ENCODE measurements around the gene OLFM2.
A peak's percentile ranks its signal among the peaks of the same experiment; 100 is the strongest.

The OLFM2 gene

GRCh38 chr19:9910625-9911024, 25.7 kb downstream of the OLFM2 start:
- no peak for DNase-seq (ENCODE audit: low read depth, low spot score)

- no peak for DNase-seq (ENCODE audit: low read depth, low spot score)
Observed at GRCh38 chr19:9909251-9909650, 27.1 kb downstream of the OLFM2 start.

GRCh38 chr19:9906475-9907087, 29.7 kb downstream of the OLFM2 start:
- no peak for DNase-seq (ENCODE audit: low read depth, low spot score)

GRCh38 chr19:9903336-9903735, 33.0 kb downstream of the OLFM2 start:
- no peak for DNase-seq (ENCODE audit: low read depth, low spot score)

- DNase-seq (ENCODE audit: low read depth, low spot score), result no peak
Observed at GRCh38 chr19:9901642-9902041, 34.7 kb downstream of the OLFM2 start.

GRCh38 chr19:9901020-9901419, 35.3 kb downstream of the OLFM2 start:
- no peak for DNase-seq (ENCODE audit: low read depth, low spot score)

GRCh38 chr19:9891609-9892373, 44.5 kb downstream of the OLFM2 start:
- DNase-seq (ENCODE audit: low read depth, low spot score), result no peak

GRCh38 chr19:9885077-9885552, 51.2 kb downstream of the OLFM2 start:
- DNase-seq (ENCODE audit: low read depth, low spot score), result peak; percentile 58

GRCh38 chr19:9883764-9884163, 52.6 kb downstream of the OLFM2 start:
- DNase-seq (ENCODE audit: low read depth, low spot score), result no peak

GRCh38 chr19:9883231-9883758, 53.0 kb downstream of the OLFM2 start:
- DNase-seq (ENCODE audit: low read depth, low spot score), result peak; percentile 15

- DNase-seq (ENCODE audit: low read depth, low spot score), result no peak
Observed at GRCh38 chr19:9881720-9882119, 54.6 kb downstream of the OLFM2 start.

- no peak for DNase-seq (ENCODE audit: low read depth, low spot score)
Observed at GRCh38 chr19:9878511-9879196, 57.7 kb downstream of the OLFM2 start.

GRCh38 chr19:9877780-9878510, 58.4 kb downstream of the OLFM2 start:
- DNase-seq (ENCODE audit: low read depth, low spot score), result no peak

- DNase-seq (ENCODE audit: low read depth, low spot score), result no peak
Observed at GRCh38 chr19:9875796-9876195, 60.5 kb downstream of the OLFM2 start.

GRCh38 chr19:9875031-9875627, 61.2 kb downstream of the OLFM2 start:
- no peak for DNase-seq (ENCODE audit: low read depth, low spot score)

- no peak for DNase-seq (ENCODE audit: low read depth, low spot score)
Observed at GRCh38 chr19:9872618-9873242, 63.6 kb downstream of the OLFM2 start.

GRCh38 chr19:9871626-9872338, 64.5 kb downstream of the OLFM2 start:
- no peak for DNase-seq (ENCODE audit: low read depth, low spot score)

- no peak for DNase-seq (ENCODE audit: low read depth, low spot score)
Observed at GRCh38 chr19:9868983-9869617, 67.2 kb downstream of the OLFM2 start.

GRCh38 chr19:9865732-9866501, 70.4 kb downstream of the OLFM2 start:
- no peak for DNase-seq (ENCODE audit: low read depth, low spot score)
